ENCODE data around the gene LENG1.

DNA sequence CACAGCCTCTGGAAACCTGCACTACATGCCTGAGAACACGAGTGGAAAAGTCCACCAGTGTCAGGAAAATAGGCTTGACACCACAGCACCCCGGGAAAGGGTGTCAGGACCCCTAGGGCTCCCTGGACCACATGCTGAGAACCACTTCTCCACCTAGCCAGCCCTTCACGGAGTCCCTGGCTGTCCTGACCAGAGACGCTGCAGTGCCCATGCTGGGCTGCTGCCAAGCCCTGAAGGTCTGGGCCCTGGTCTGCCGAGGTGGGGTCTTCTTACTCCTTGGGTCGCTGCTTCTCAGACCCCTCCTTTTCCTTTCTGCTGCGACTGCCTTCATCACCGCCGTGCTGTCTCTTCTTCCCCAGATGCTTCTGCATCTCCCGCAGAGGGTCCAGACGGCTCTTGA is 3.0 kb downstream of the LENG1 start:
- no peak for TF ChIP-seq POLR2A (IDR thresholded peaks at IDR 0.05)
- TF ChIP-seq, protein P1, sequence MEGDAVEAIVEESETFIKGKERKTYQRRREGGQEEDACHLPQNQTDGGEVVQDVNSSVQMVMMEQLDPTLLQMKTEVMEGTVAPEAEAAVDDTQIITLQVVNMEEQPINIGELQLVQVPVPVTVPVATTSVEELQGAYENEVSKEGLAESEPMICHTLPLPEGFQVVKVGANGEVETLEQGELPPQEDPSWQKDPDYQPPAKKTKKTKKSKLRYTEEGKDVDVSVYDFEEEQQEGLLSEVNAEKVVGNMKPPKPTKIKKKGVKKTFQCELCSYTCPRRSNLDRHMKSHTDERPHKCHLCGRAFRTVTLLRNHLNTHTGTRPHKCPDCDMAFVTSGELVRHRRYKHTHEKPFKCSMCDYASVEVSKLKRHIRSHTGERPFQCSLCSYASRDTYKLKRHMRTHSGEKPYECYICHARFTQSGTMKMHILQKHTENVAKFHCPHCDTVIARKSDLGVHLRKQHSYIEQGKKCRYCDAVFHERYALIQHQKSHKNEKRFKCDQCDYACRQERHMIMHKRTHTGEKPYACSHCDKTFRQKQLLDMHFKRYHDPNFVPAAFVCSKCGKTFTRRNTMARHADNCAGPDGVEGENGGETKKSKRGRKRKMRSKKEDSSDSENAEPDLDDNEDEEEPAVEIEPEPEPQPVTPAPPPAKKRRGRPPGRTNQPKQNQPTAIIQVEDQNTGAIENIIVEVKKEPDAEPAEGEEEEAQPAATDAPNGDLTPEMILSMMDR (IDR thresholded peaks at IDR 0.05), result no peak
